SK-N-SH (cell line): ENCODE results near the gene KCNK4. TPM values are rescaled to one million over a fixed set of nuclear protein-coding genes. Genes with fewer than 3 reads are reported as not detected.

Source experiments
- CTCF ChIA-PET: fragments of 300-600, 350-600 bp; formaldehyde crosslinking; extraction: SDS; loops from one replicate; lab custom pipeline; 2021; lab: Yijun Ruan, JAX
- POLR2A ChIA-PET: fragments of 350-600 bp; sonication (Branson Sonifier 250); formaldehyde crosslinking; extraction: SDS; loops from one replicate; lab custom pipeline; 2020; ENCODE audit warnings: antibody characterized with exemption, inconsistent platforms; lab: Yijun Ruan, JAX
- DNase-seq: peaks from one replicate; pipeline ENCODE4 v3.0.0; 2012
- H2AFZ ChIP-seq: fragments of 200-600 bp; sonication (generic); 2 replicates; pipeline ENCODE4 v1.8.1; 2016; ENCODE audit warnings: antibody characterized with exemption, mild to moderate bottlenecking, low read depth
- H3F3A ChIP-seq: fragments of 200-600 bp; sonication (generic); replicated peaks from 2 replicates; pipeline ENCODE3; 2016; ENCODE audit warnings: antibody characterized with exemption, mild to moderate bottlenecking; ENCODE audit not compliant: insufficient read depth
- H3K27ac ChIP-seq, 2 experiments: fragments of 200-500 bp in 1 of 2; fragments of 200-600 bp in 1 of 2; sonication (Bioruptor generic) in 1 of 2; sonication (generic), shearing (Covaris generic) in 1 of 2; 2 replicates each; pipeline versions ENCODE4 v1.5.1 to v1.6.1; 2014 to 2016; ENCODE audit warnings: low read depth in 2 of 2, inconsistent platforms in 1 of 2, low read length in 1 of 2, mild to moderate bottlenecking in 1 of 2, mixed read lengths in 1 of 2
- H3K27me3 ChIP-seq: fragments of 200-600 bp; sonication (generic), shearing (Covaris generic); 2 replicates; pipeline ENCODE4 v1.6.1; 2016; ENCODE audit warnings: mixed run types; ENCODE audit not compliant: insufficient read depth
- H3K36me3 ChIP-seq, 2 experiments: fragments of 200-500 bp in 1 of 2; fragments of 200-600 bp in 1 of 2; sonication (Bioruptor generic) in 1 of 2; sonication (generic) in 1 of 2; replicated peaks in 1 of 2; 2 replicates each; pipeline versions ENCODE3 to v1.5.1; 2014 to 2016; ENCODE audit warnings: low read length in 1 of 2, mild to moderate bottlenecking in 1 of 2; ENCODE audit not compliant: insufficient read depth in 2 of 2, control insufficient read depth in 1 of 2
- H3K4me1 ChIP-seq, 2 experiments: fragments of 200-500 bp in 1 of 2; fragments of 200-600 bp in 1 of 2; sonication (Bioruptor generic) in 1 of 2; sonication (generic), shearing (Covaris generic) in 1 of 2; 2 replicates each; pipeline versions ENCODE4 v1.5.1 to v1.6.1; 2014 to 2016; ENCODE audit warnings: low read depth in 1 of 2, low read length in 1 of 2, mixed run types in 1 of 2; ENCODE audit not compliant: insufficient read depth in 2 of 2, control insufficient read depth in 1 of 2
- H3K4me2 ChIP-seq: fragments of 200-600 bp; sonication (generic), shearing (Covaris generic); 2 replicates; pipeline ENCODE4 v1.6.1; 2017; ENCODE audit warnings: mixed run types
- H3K4me3 ChIP-seq, 2 experiments: fragments of 200-500 bp in 1 of 2; fragments of 200-600 bp in 1 of 2; sonication (Bioruptor generic) in 1 of 2; sonication (generic), shearing (Covaris generic) in 1 of 2; 2 replicates each; pipeline versions ENCODE4 v1.5.1 to v1.8.1; 2014 to 2016; ENCODE audit warnings: low read depth in 2 of 2, inconsistent platforms in 1 of 2, low read length in 1 of 2, mild to moderate bottlenecking in 1 of 2, mixed read lengths in 1 of 2, moderate library complexity in 1 of 2
- H3K79me2 ChIP-seq: fragments of 200-600 bp; sonication (generic); 2 replicates; pipeline ENCODE4 v1.8.1; 2017; ENCODE audit warnings: mild to moderate bottlenecking; ENCODE audit not compliant: insufficient read depth
- H3K9ac ChIP-seq: fragments of 200-600 bp; sonication (generic); 2 replicates; pipeline ENCODE4 v1.6.1; 2017; ENCODE audit warnings: mixed run types
- H3K9me2 ChIP-seq: fragments of 200-600 bp; sonication (generic); 2 replicates; pipeline ENCODE4 v1.6.1; 2017; ENCODE audit warnings: mixed run types
- H3K9me3 ChIP-seq: fragments of 200-600 bp; sonication (generic); 2 replicates; pipeline ENCODE4 v1.6.1; 2017; ENCODE audit warnings: mixed run types, mild to moderate bottlenecking, moderate library complexity
- H4K20me1 ChIP-seq: fragments of 200-600 bp; sonication (generic); 2 replicates; pipeline ENCODE4 v1.6.1; 2017; ENCODE audit warnings: mild to moderate bottlenecking, mixed run types; ENCODE audit not compliant: insufficient read depth
- CHD2 ChIP-seq: fragments of 150-350 bp; IDR thresholded peaks from 2 replicates; pipeline ENCODE4 v1.6.1; 2018; ENCODE audit warnings: low read length; ENCODE audit not compliant: partially characterized antibody
- ELF1 ChIP-seq: IDR thresholded peaks from 2 replicates; pipeline ENCODE4 v1.4.0; 2012
- EP300 ChIP-seq, 2 experiments: IDR thresholded peaks; 2 replicates each; pipeline versions ENCODE4 v1.4.0 to v1.6.1; 2012; ENCODE audit warnings: borderline replicate concordance in 1 of 2, low read depth in 1 of 2, low read length in 1 of 2
- FOSL2 ChIP-seq: IDR thresholded peaks from 2 replicates; pipeline ENCODE4 v1.4.0; 2012; ENCODE audit warnings: low read depth, mild to moderate bottlenecking, moderate library complexity, borderline replicate concordance
- FOXJ3 ChIP-seq: sonication (generic); formaldehyde crosslinking; IDR thresholded peaks from 2 replicates; pipeline ENCODE4 v1.5.1; 2020; ENCODE audit warnings: mild to moderate bottlenecking, missing genetic modification reagents
- FOXM1 ChIP-seq: IDR thresholded peaks from 2 replicates; pipeline ENCODE4 v1.4.0; 2012; ENCODE audit warnings: low read depth, mild to moderate bottlenecking
- GATA2 ChIP-seq: sonication (generic); formaldehyde crosslinking; IDR thresholded peaks from 2 replicates; pipeline ENCODE4 v1.5.0; 2020; ENCODE audit warnings: mild to moderate bottlenecking, missing genetic modification reagents
- JUND ChIP-seq: IDR thresholded peaks from 2 replicates; pipeline ENCODE4 v1.4.0; 2012
- NRF1 ChIP-seq: IDR thresholded peaks from 2 replicates; pipeline ENCODE4 v1.6.1; 2012; ENCODE audit warnings: low read depth, mild to moderate bottlenecking, low read length
- POLR2AphosphoS5 ChIP-seq: IDR thresholded peaks from 2 replicates; pipeline ENCODE4 v1.6.1; 2012; ENCODE audit warnings: low read depth, low read length
- RAD21 ChIP-seq: IDR thresholded peaks from 2 replicates; pipeline ENCODE4 v1.6.1; 2012; ENCODE audit warnings: mild to moderate bottlenecking, low read length
- RCOR1 ChIP-seq: fragments of 150-350 bp; IDR thresholded peaks from 2 replicates; pipeline ENCODE4 v1.6.1; 2017; ENCODE audit warnings: antibody characterized with exemption, low read length
- SIN3A ChIP-seq: IDR thresholded peaks from 2 replicates; pipeline ENCODE4 v1.6.1; 2012; ENCODE audit warnings: low read depth, mild to moderate bottlenecking, low read length, moderate library complexity, borderline replicate concordance
- SMC3 ChIP-seq: IDR thresholded peaks from 2 replicates; pipeline ENCODE4 v1.6.1; 2012; ENCODE audit warnings: low read depth, low read length, improper control_type of control experiment
- TAF1 ChIP-seq: IDR thresholded peaks from 2 replicates; pipeline ENCODE4 v1.6.1; 2012; ENCODE audit warnings: low read depth, mild to moderate bottlenecking, low read length, moderate library complexity, borderline replicate concordance
- TCF12 ChIP-seq: IDR thresholded peaks from 2 replicates; pipeline ENCODE4 v1.4.0; 2012
- TEAD4 ChIP-seq: IDR thresholded peaks from 2 replicates; pipeline ENCODE4 v1.4.0; 2012; ENCODE audit warnings: mild to moderate bottlenecking, borderline replicate concordance; ENCODE audit not compliant: insufficient read depth
- WGBS: methylation state at CpG from one replicate; pipeline ENCODE4 v1.1.6; 2017; ENCODE audit warnings: low lambda C conversion rate; 5-methylcytosine and 5-hydroxymethylcytosine counted together
- polyA plus RNA-seq, 3 experiments: library from polyadenylated mRNA; depleted of rRNA; stranded (reverse); fragments of >200 nt; gene quantifications; 2 replicates each; pipeline ENCODE4 v1.2.3, GENCODE V29; 2012
- TF ChIP-seq, protein P1 (sequence below): IDR thresholded peaks from 2 replicates; pipeline ENCODE4 v1.4.0; 2012; ENCODE audit warnings: low read depth
- TF ChIP-seq, protein P2 (sequence below): fragments of 200-600 bp; sonication (generic); IDR thresholded peaks from 2 replicates; pipeline ENCODE4 v1.6.1; 2017; ENCODE audit warnings: antibody characterized with exemption, mild to moderate bottlenecking, moderate library complexity
- TF ChIP-seq, protein P3 (sequence below): fragments of 150-350 bp; IDR thresholded peaks from 2 replicates; pipeline ENCODE4 v1.6.1; 2016; ENCODE audit warnings: mild to moderate bottlenecking, low read depth, low read length

Gene KCNK4
- polyA plus RNA-seq, 1 of the 3 experiments (the other 2 are of a cell fraction): 0.16 TPM

DNA sequence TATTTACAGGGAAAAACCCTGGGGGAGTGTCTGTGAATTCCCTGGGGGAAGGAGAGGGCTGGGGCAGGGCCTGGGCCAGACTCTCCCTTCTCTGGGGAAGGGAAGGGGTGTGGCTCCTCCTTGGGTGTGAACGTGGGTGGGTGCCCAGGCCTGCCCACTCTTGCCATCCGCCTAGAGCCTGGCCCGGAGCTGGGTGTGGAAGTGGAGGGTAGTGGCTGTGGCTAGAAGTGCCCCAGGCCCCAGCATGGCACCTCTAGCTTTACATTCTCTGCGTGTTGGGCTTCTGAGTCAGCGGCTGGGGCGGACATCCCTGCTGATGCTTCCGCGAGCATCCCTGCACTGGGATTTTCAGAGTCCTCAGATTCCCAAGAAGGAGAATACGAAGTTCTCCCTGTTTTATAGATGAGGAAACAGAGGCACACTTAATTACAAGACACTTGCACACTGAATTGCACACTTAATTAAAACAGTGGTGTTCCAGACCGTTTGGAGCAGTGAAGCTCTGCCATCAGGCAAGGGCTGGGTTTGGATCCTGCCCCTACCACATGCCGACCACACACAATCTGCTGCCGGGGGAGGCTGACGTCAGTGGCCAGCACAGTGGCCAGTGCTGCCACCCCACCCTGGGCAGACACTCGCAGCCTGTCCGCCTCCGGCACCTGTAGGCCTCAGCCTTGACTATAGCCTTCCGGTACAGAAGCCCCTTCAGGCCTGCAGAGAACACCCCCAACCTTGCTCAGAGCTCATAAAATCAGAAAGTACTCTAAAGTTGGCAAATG is 14.3 kb upstream of the KCNK4 start:
- CTCF ChIA-PET: interaction anchor here (0.7 to 7.6 kb wide), 4 partner anchors 14 to 78 kb away, joined by 3 to 139 read pairs (median 6); partner anchors contain the start of genes CATSPERZ, ESRRA, KCNK4 and PRDX5
- peaks cover 3 to 22% of the 10 kb centered on the region in 2 experiments for H3K36me3 ChIP-seq
- H3K4me1 ChIP-seq: peaks cover 0 to 8% of the 10 kb centered on the region in 2 experiments; a peak in 1 of 4 replicates
- DNase-seq: no peak
- H3K4me2 ChIP-seq: no peak overlapping the region
- POLR2A ChIA-PET: interaction anchor here (0.6 to 1.1 kb wide), 2 partner anchors 8 to 12 kb away, joined by 3 to 4 read pairs; no protein-coding TSS in a partner anchor
- WGBS: 86% methylated on average over 14 of the region's 17 CpGs
- no peak for TF ChIP-seq RAD21
- no peak for TF ChIP-seq SIN3A
- TF ChIP-seq, protein P1, sequence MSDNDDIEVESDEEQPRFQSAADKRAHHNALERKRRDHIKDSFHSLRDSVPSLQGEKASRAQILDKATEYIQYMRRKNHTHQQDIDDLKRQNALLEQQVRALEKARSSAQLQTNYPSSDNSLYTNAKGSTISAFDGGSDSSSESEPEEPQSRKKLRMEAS: no peak
- no peak for TF ChIP-seq POLR2AphosphoS5
- no peak for TF ChIP-seq FOXM1
- TF ChIP-seq, protein P2, sequence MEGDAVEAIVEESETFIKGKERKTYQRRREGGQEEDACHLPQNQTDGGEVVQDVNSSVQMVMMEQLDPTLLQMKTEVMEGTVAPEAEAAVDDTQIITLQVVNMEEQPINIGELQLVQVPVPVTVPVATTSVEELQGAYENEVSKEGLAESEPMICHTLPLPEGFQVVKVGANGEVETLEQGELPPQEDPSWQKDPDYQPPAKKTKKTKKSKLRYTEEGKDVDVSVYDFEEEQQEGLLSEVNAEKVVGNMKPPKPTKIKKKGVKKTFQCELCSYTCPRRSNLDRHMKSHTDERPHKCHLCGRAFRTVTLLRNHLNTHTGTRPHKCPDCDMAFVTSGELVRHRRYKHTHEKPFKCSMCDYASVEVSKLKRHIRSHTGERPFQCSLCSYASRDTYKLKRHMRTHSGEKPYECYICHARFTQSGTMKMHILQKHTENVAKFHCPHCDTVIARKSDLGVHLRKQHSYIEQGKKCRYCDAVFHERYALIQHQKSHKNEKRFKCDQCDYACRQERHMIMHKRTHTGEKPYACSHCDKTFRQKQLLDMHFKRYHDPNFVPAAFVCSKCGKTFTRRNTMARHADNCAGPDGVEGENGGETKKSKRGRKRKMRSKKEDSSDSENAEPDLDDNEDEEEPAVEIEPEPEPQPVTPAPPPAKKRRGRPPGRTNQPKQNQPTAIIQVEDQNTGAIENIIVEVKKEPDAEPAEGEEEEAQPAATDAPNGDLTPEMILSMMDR: no peak
- no peak for TF ChIP-seq ELF1
- no peak for TF ChIP-seq JUND
- no peak for TF ChIP-seq FOXJ3 (CRISPR knock-in tag)
- TF ChIP-seq GATA2: no peak
- TF ChIP-seq EP300 (IDR thresholded peaks at IDR 0.05; ENCODE audit: borderline replicate concordance in 1 of 2, low read depth in 1 of 2, low read length in 1 of 2): no peak
- TF ChIP-seq, protein P3, sequence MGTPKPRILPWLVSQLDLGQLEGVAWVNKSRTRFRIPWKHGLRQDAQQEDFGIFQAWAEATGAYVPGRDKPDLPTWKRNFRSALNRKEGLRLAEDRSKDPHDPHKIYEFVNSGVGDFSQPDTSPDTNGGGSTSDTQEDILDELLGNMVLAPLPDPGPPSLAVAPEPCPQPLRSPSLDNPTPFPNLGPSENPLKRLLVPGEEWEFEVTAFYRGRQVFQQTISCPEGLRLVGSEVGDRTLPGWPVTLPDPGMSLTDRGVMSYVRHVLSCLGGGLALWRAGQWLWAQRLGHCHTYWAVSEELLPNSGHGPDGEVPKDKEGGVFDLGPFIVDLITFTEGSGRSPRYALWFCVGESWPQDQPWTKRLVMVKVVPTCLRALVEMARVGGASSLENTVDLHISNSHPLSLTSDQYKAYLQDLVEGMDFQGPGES: no peak
- no peak for TF ChIP-seq SMC3
- no peak for TF ChIP-seq FOSL2
- no peak for TF ChIP-seq TCF12
- TF ChIP-seq TEAD4: no peak
- no peak for TF ChIP-seq NRF1
- TF ChIP-seq CHD2: no peak
- no peak for TF ChIP-seq TAF1
- TF ChIP-seq RCOR1: no peak
- no peak overlapping the region for H3K9ac ChIP-seq
- H3K27me3 ChIP-seq: no peaks in the 10 kb centered on the region
- H3F3A ChIP-seq: peaks cover 10% of the 10 kb centered on the region
- no peak overlapping the region for H2AFZ ChIP-seq
- no peak overlapping the region for H3K27ac ChIP-seq
- H3K79me2 ChIP-seq: peaks cover 17% of the 10 kb centered on the region
- H4K20me1 ChIP-seq: no peaks in the 10 kb centered on the region
- no peaks in the 10 kb centered on the region for H3K9me3 ChIP-seq
- H3K4me3 ChIP-seq: no peak overlapping the region
- H3K9me2 ChIP-seq: no peaks in the 10 kb centered on the region
